Glutamatergic neuron (in vitro differentiated cells): ENCODE measurements around the gene HECTD4. TPM values are rescaled to one million over a fixed set of nuclear protein-coding genes. Genes with fewer than 3 reads are reported as not detected.

Source experiments
- DNase-seq: peaks from one replicate; pipeline ENCODE4 v3.0.0; 2022
- H3K27ac Mint-ChIP-seq: one replicate; pipeline ENCODE4 v1.8.0; 2020; ENCODE audit warnings: mild to moderate bottlenecking, mixed read lengths, inconsistent platforms; ENCODE audit not compliant: unreplicated experiment
- H3K27me3 Mint-ChIP-seq: one replicate; pipeline ENCODE4 v1.8.0; 2020; ENCODE audit warnings: mild to moderate bottlenecking, moderate library complexity, mixed read lengths, inconsistent platforms; ENCODE audit not compliant: unreplicated experiment
- H3K36me3 Mint-ChIP-seq: one replicate; pipeline ENCODE4 v1.8.0; 2020; ENCODE audit warnings: mild to moderate bottlenecking, mixed read lengths, inconsistent platforms; ENCODE audit not compliant: unreplicated experiment
- H3K4me1 Mint-ChIP-seq: one replicate; pipeline ENCODE4 v1.8.0; 2020; ENCODE audit warnings: mild to moderate bottlenecking, low read depth, mixed read lengths, inconsistent platforms; ENCODE audit not compliant: unreplicated experiment
- H3K4me3 Mint-ChIP-seq: one replicate; pipeline ENCODE4 v1.8.0; 2020; ENCODE audit warnings: mild to moderate bottlenecking, mixed read lengths, inconsistent platforms; ENCODE audit not compliant: unreplicated experiment
- H3K9me3 Mint-ChIP-seq: one replicate; pipeline ENCODE4 v1.8.0; 2020; ENCODE audit warnings: mild to moderate bottlenecking, moderate library complexity, mixed read lengths, inconsistent platforms; ENCODE audit not compliant: unreplicated experiment
- total RNA-seq: library from RNA; stranded (reverse); fragmentation: NEBNext Ultra II Directional; extraction: Animal tissue kit (Norgen Biotek cat#: 25700); gene quantifications from one replicate; pipeline ENCODE4 v1.2.1, GENCODE V29; 2021; ENCODE audit not compliant: unreplicated experiment
- TF ChIP-seq, protein P1 (sequence below): fragments of 200-600 bp; sonication (generic); IDR thresholded peaks from one replicate; pipeline ENCODE4 v1.5.0; 2021; ENCODE audit not compliant: partially characterized antibody, unreplicated experiment

Gene HECTD4
- total RNA-seq, 1 donor from 2014 or later, result 261 TPM

DNA sequence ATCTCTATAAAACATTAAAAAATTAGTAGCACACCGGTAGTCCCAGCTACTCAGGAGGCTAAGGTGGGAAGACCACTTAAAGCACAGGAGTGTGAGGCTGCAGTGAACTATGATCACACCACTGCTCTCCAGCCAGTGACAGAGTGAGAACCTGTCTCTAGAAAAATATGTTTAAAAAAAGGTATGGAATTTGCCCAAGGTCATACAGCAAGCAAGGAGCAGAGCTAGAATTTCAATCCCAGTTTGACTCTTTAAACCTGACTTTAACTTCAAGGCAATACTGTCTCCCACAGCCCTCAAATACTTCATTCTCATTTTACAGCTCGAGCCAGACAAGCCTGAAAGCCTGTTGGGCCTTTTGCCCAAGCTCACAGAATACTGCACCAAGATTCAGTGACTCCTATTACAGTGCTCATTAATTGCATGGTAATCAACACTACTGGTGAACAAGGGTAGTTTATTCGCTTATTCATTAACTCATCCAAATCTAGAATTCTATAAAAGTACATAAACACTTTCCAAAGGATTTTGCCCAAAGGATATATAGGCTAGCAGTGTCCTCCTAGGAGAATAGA is 8.0 kb downstream of the HECTD4 start:
- no peak overlapping the region for H3K4me3 Mint-ChIP-seq
- H3K4me1 Mint-ChIP-seq, result peaks cover 6% of the 10 kb centered on the region
- TF ChIP-seq, protein P1, sequence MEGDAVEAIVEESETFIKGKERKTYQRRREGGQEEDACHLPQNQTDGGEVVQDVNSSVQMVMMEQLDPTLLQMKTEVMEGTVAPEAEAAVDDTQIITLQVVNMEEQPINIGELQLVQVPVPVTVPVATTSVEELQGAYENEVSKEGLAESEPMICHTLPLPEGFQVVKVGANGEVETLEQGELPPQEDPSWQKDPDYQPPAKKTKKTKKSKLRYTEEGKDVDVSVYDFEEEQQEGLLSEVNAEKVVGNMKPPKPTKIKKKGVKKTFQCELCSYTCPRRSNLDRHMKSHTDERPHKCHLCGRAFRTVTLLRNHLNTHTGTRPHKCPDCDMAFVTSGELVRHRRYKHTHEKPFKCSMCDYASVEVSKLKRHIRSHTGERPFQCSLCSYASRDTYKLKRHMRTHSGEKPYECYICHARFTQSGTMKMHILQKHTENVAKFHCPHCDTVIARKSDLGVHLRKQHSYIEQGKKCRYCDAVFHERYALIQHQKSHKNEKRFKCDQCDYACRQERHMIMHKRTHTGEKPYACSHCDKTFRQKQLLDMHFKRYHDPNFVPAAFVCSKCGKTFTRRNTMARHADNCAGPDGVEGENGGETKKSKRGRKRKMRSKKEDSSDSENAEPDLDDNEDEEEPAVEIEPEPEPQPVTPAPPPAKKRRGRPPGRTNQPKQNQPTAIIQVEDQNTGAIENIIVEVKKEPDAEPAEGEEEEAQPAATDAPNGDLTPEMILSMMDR, result no peak
- H3K9me3 Mint-ChIP-seq, result no peaks in the 10 kb centered on the region
- peaks cover 1% of the 10 kb centered on the region for H3K27me3 Mint-ChIP-seq
- no peak for DNase-seq
- H3K27ac Mint-ChIP-seq, result no peak overlapping the region
- peaks cover 5% of the 10 kb centered on the region for H3K36me3 Mint-ChIP-seq

DNA sequence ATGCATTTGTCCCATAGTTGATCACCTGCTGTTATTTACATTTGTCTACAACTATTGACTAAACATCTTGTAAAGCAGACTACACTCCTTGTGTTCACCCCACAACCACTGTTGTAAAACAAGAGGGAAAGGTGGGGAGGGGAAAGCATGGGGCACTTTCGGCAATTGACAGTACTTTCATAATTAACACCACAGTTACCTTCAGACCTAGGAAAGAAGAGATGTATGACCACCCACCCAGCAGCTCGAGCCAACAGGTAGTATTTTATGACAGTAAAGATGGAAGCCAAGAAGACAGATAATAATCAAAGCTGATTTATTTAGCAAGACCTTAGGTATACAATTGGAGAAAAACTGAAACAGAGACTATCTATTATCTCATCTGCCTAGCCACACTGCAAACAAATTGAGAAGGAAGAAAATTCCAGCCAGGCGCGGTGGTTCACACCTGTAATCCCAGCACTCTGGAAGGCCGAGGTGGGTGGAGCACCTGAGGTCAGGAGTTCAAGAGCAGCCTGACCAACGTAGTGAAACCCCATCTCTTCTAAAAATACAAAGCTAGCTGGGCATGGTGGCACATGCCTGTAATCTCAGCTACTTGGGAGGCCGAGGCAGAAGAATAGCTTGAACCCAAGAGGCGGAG is 11.2 kb downstream of the HECTD4 start:
- Mint-ChIP-seq H3K9me3 (no peaks in the 10 kb centered on the region), H3K27ac (no peak overlapping the region), H3K27me3 (no peaks in the 10 kb centered on the region), H3K36me3 (peaks cover 5% of the 10 kb centered on the region), H3K4me3 (no peak overlapping the region), H3K4me1 (peaks cover 5% of the 10 kb centered on the region)
- TF ChIP-seq, protein P1, result no peak
- DNase-seq, result no peak

DNA sequence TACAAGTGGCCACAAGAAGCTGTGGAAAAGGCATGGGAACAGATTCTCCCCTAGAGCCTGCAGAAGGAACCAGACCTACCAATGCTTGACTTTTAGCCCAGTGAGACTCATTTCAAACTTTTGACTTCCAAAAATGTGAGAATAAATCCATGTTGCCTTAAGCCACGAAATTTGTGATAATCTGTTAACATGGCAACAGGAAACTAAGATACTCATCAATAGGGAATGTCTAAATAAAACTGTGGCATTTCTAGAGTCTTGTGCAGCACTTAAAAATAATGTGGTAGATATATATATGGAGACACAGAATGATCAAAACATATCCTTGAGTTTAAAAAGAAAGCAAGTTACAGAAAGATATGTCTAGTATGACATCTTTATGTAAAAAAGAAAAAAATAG is 12.0 kb downstream of the HECTD4 start:
- no peak for DNase-seq
- Mint-ChIP-seq H3K9me3 (no peaks in the 10 kb centered on the region), H3K36me3 (peaks cover 4% of the 10 kb centered on the region), H3K4me3 (no peak overlapping the region), H3K27ac (no peak overlapping the region), H3K4me1 (peaks cover 7% of the 10 kb centered on the region), H3K27me3 (no peaks in the 10 kb centered on the region)
- TF ChIP-seq, protein P1, result no peak

DNA sequence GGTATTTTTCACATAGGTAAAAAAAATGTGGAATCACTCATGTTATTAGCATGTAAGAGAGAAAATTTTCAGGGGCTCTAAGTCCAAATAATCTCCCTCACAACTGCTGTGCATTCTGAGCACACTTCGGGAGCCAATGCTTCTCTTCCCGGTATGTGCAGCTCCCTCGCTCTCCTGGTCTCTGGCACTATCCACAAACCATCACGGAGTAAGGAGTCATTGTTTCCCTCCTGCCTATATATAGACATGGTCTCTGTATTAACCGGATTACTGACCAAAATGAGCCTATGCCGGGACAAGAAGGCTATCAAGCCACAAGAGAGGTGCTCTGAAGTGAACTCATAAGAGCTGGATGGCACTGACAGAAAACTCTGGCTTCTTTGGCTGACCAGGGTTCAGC is 13.4 kb downstream of the HECTD4 start:
- no peaks in the 10 kb centered on the region for H3K36me3 Mint-ChIP-seq
- no peak overlapping the region for H3K27ac Mint-ChIP-seq
- no peak for DNase-seq
- TF ChIP-seq, protein P1, result no peak
- H3K4me1 Mint-ChIP-seq, result peaks cover 9% of the 10 kb centered on the region
- H3K9me3 Mint-ChIP-seq, result no peaks in the 10 kb centered on the region
- H3K27me3 Mint-ChIP-seq, result no peaks in the 10 kb centered on the region
- no peak overlapping the region for H3K4me3 Mint-ChIP-seq

DNA sequence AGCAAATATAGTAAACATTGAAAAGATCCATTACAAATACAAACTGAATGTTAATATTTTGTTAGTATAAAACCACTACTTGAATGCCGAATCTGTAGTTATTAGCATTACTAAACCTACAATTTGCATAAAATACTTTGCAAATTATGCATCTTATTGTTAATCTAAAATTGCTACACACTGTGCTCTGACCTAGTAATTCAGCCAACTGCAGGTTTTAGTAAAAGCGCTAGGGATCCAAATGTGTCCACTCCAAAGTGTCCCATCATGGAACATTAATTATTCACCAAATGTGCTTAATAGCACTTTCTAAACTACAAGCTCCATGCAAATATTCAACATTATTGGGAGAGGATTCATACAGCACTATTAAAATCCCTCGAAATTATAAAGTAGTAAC is 14.3 kb downstream of the HECTD4 start:
- H3K4me1 Mint-ChIP-seq, result peaks cover 9% of the 10 kb centered on the region
- TF ChIP-seq, protein P1, result no peak
- H3K9me3 Mint-ChIP-seq, result no peaks in the 10 kb centered on the region
- H3K27me3 Mint-ChIP-seq, result no peaks in the 10 kb centered on the region
- no peaks in the 10 kb centered on the region for H3K36me3 Mint-ChIP-seq
- no peak overlapping the region for H3K4me3 Mint-ChIP-seq
- H3K27ac Mint-ChIP-seq, result no peak overlapping the region
- DNase-seq, result no peak
